HUDEP-2 (cell line): ENCODE results near the gene TMC4.
"Not testable (repeated sequence)": the region's sequence is repeated elsewhere in the genome, so short reads cannot be mapped to it uniquely, and the experiment has no call there.

Source experiments
- DNase-seq, 76 experiments: peaks; one replicate each; lab custom pipeline; 2025; ENCODE audit not compliant: unreplicated experiment in 76 of 76; lab: John Stamatoyannopoulos, UW

Gene TMC4

DNA sequence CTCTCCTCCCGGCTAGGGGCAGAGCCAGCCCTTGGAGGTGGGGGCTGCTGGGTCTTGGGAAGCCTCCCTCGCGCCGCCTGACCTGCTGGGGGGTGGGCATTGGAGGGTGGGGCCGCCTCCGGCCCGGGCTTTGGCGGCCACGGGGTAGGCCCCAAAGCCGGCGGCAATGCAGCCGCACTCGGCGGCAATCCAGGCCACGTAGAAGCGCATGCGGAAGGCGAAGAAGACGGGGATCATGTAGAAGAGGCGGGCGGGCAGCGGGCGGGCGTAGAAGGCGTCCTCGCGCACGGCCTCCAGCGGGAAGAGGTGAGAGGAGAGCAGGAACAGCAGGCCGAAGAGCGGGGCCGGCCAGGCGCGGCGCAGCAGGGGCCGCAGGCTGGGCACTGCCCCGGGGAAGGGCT is 7.7 kb upstream of the TMC4 start:
- no peak for DNase-seq

DNA sequence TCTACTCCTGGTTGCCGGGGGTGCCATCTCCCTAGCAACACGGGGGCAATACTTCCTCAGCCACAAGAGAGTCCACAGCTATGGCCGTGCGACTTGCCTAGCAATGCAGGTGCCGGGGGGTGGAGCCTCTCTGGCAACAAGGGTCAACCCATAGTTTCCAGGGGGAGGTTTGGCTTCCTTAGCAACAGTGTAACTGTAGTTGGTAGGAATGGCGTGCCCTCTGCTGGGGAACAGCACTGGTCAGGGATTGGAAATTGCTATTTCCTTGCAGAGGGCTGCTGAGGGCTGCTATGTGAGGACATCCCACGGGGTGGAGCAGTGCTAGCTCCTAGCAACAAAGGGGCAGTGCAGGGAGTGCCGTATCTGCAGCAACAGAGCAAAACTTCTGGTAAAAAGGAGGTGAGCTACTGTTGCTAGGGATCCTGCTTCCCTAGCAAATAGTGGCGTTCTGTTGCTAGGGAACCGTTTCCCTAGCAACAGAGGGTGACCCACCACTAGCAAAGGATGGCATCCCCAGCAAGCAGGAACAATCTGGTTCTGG is 7.0 kb upstream of the TMC4 start:
- peak in 39 of 76 experiments; percentile 14 to 69 (median 34) for DNase-seq

- DNase-seq: no peak
Measured at GRCh38 chr19:54179262-54179852, 6.4 kb upstream of the TMC4 start.

DNA sequence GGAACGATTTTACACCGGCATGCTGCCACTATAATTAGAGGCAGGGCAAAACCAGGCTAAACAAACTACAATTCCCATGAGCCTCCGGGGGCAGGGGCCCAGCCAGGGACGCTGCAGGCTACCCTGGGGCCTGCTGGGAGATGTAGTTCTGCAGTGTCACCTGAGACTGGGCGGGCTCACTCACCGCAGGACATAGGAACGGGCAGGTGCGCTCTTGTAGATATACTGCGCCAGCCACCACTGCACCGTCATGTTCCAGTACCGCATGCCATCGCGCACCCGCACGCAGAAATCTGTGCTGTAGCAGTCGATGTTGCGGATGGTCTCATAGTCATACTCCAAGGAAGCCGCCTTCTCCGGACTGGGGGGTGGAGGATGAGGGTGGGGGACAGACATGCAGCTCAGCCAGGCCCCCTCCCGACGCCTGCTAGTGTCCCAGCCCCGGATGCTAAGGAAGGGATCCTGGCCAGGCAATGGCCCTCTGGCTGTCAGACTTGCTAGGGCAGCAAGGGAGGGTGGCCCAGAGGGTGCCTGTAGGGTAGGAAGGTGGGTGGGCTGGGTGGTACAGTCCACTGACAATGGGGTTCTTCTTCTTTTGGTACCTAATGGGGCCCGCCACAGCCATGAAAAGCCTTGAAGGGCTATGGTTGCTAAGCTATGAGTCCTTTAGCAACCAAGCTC is 5.8 kb upstream of the TMC4 start:
- DNase-seq: peak in 23 of 76 experiments; percentile 14 to 47 (median 24)

GRCh38 chr19:54173951-54174834 is 1.2 kb upstream of the TMC4 start:
- no peak for DNase-seq

DNA sequence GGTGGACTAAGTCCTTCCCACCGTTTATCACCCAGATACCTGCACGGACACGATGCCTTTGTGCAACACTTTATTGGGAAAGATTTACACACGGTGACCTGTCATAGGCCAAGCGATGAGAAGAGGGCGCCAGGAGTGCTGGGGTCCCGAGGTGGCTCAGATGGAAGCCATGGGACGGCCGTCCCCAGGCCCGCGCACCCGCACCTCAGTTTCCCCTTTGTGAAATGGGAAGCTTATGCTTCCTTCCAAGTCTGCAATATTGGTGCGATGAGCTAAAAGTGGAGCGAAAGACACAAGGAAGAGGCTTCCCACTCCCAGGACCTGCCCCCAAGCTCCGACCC is 369 bp upstream of the TMC4 start:
- no peak for DNase-seq

- DNase-seq: not testable (repeated sequence)
Measured at GRCh38 chr19:54171736-54172431, 1.1 kb downstream of the TMC4 start.

GRCh38 chr19:54169149-54169740 is 3.7 kb downstream of the TMC4 start:
- no peak for DNase-seq

- DNase-seq: peak in 73 of 76 experiments; percentile 28 to 96 (median 84)
Measured at GRCh38 chr19:54168174-54168917, 4.6 kb downstream of the TMC4 start.

- no peak for DNase-seq
Measured at GRCh38 chr19:54165222-54165621, 7.7 kb downstream of the TMC4 start.

GRCh38 chr19:54164369-54165068 is 8.4 kb downstream of the TMC4 start:
- peak in 50 of 76 experiments; percentile 5 to 74 (median 46) for DNase-seq

DNA sequence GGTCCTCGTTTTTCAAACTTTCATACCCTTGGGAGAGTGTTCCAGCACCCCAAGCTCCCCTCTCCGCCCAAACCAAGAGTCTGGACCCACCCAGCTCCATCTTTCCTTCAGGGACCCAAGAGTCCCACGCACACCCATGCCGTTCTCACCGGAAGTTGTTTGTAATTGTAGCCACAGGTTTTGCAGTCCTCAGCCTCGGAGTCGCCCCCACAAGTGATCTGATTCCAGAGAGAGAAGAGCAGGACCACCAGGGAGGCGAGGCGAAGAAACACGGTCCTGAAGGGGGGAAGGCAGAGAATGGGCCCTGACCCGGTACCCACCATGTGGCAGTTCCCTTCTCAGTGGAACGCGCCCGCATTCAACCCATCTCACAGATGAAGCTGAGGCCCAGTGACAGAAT is 10.1 kb downstream of the TMC4 start:
- no peak for DNase-seq

DNA sequence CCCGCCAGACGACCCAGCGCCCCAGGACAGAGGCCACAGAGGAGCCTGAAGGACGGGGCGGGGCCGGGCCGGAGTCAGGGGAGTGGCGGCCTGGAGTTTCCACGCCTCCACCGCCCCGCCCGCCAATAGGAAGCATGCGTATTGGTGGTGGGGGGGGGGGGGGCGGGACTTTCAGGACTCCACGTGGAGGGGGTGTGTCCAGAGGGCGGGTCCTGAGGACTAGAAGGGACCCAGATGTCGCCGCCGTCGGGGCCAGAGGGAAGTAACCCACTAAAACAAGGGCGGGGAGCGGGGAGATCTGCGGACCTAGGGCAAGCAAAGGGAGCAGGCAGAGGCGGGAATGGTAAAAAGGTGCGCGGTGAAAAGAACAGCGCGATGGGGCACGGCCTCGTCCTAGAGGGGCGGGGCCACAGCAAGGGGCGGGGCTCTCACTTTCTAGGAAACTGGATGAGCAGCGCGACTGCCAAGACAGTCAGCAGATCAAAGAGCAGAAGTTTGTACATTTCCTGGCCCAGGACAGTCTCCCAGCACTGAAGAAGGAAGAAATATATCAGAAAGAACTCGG is 10.6 kb downstream of the TMC4 start:
- peak in 74 of 76 experiments; percentile 59 to 99 (median 92) for DNase-seq

GRCh38 chr19:54160854-54161253 is 12.1 kb downstream of the TMC4 start:
- no peak for DNase-seq

DNA sequence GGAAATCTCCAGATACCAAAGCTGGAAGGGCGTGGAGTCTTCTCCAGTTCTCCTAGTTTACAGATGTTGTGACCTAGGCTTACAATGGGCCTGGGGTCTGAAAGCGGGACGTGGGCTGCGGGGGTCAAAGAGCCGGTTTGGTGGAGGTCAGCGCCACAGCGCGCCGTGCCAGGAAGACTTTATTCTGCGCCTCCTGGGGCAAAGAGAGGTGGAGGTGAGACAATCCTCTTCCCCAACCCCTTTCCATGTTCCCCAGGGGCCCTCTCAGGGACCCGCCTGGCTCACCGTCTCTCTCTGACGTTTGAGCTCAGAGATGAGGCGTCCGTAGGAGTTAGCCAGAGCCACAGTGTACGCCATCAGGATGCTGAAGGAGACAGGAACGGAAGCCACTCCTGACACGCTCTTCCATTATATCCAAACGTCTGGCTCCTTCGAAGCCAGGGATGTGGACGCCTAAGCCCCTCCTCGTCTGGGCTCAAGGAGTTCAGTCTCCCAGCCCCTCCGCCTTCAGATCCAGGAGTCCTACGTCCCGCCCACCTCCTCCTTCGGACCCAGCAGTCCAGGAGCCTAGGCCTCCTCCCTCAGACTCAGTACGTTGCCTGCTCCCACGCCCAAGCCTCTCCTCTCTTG is 12.7 kb downstream of the TMC4 start:
- DNase-seq: peak in 2 of 76 experiments; percentile 39 to 53

DNA sequence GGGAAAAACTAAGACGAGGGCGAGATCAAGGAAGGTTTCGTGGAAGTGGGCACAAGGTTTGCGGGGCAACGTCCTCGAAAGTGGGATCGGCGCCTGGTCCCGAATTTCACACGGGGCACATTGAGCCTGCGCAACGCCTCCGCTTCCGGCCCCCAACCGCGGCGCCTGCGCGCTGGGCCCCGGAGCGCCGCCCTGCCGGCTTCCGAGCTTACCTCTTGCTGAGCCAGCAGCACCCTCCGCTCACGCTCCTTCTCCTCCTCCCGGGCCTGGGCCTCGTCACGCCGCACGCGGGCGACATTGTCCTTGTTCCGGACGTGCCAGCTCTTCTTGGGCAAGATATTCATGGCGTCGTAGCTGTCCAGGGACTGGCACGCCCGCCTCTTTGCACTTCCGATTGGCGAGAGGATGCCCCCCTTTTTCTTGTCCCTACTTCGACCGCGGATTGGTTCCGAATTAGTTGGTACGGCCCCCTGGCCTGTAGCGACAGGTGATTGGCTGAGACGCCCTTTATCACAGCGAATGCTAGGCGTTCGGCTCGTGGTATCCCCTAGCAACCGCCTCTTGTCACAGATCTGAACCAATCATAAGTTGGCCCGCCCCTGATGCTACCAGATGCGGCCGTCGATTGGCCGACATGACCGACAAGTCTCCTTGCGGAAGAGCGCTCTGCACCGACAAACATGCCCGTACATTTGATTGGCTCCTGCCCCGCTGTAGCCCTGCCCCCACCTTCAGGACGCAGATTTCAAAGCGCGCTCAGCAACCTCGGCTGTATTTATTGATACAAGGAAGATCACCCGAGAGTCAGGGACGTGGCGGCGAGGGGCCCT is 13.4 kb downstream of the TMC4 start, which contains the start of gene LENG1:
Gene LENG1, minus strand, starts transcription at position 370 of the 830 bp plus-strand sequence. Its CDS starts 26 bp downstream, at position 344.
- peak; percentile 93 to 100 (median 100) for DNase-seq

GRCh38 chr19:54158812-54159351 is 14.1 kb downstream of the TMC4 start:
- DNase-seq: peak in 19 of 76 experiments; percentile 17 to 63 (median 30)
